A673 (cell line): Measurements from ENCODE around the gene DCP1B. TPM values are rescaled to one million over a fixed set of nuclear protein-coding genes. Genes with fewer than 3 reads are reported as not detected.

Source experiments
- BruUV-seq: library from RNA; stranded (reverse); fragments of 400-500 nt; replicated peaks from 2 replicates; lab custom pipeline; 2021; lab: Mats Ljungman, UMichigan
- CTCF ChIA-PET: fragments of 300-600 bp; sonication (Branson Sonifier 250); formaldehyde crosslinking; loops from one replicate; lab custom pipeline; 2022; ENCODE audit warnings: antibody characterized with exemption; lab: Charles Lee
- POLR2A ChIA-PET: fragments of 300-600 bp; sonication (Branson Sonifier 250); formaldehyde crosslinking; loops from one replicate; lab custom pipeline; 2022; ENCODE audit warnings: antibody characterized with exemption; ENCODE audit not compliant: low non-redundant PET; lab: Charles Lee
- DNase-seq: peaks from one replicate; pipeline ENCODE4 v3.0.0-alpha.2; 2015; ENCODE audit warnings: low spot score
- H3K27ac ChIP-seq: fragments of 200-600 bp; sonication (generic); 2 replicates; pipeline ENCODE4 v1.5.1; 2016; ENCODE audit warnings: mixed run types, low read depth, mild to moderate bottlenecking, mixed read lengths, antibody characterized with exemption, low read length; ENCODE audit not compliant: poor library complexity, severe bottlenecking
- H3K27me3 ChIP-seq: fragments of 200-600 bp; sonication (generic); replicated peaks from 2 replicates; pipeline ENCODE4 v1.6.1; 2017; ENCODE audit warnings: mixed run types, low read depth, mild to moderate bottlenecking, mixed read lengths, antibody characterized with exemption, low read length; ENCODE audit not compliant: insufficient read depth, poor library complexity
- H3K36me3 ChIP-seq: fragments of 200-600 bp; sonication (generic); 2 replicates; pipeline ENCODE4 v1.6.1; 2016; ENCODE audit warnings: mixed run types, mild to moderate bottlenecking, mixed read lengths, antibody characterized with exemption, low read length; ENCODE audit not compliant: insufficient read depth, poor library complexity, severe bottlenecking
- H3K4me1 ChIP-seq: fragments of 200-600 bp; sonication (generic); 2 replicates; pipeline ENCODE4 v1.6.1; 2017; ENCODE audit warnings: mixed run types, mild to moderate bottlenecking, mixed read lengths, antibody characterized with exemption, low read length; ENCODE audit not compliant: insufficient read depth, poor library complexity, severe bottlenecking
- H3K4me3 ChIP-seq: fragments of 200-600 bp; sonication (generic); 2 replicates; pipeline ENCODE4 v1.5.1; 2016; ENCODE audit warnings: low read depth, mixed run types, mild to moderate bottlenecking, mixed read lengths, low read length; ENCODE audit not compliant: poor library complexity, severe bottlenecking
- H3K9me3 ChIP-seq: fragments of 200-600 bp; sonication (generic); 2 replicates; pipeline ENCODE4 v1.6.1; 2016; ENCODE audit warnings: mixed run types, low read depth, mild to moderate bottlenecking, mixed read lengths, antibody characterized with exemption, low read length; ENCODE audit not compliant: poor library complexity, severe bottlenecking
- CTCF ChIP-seq: fragments of 300-800, 200-600 bp; sonication (generic); conservative IDR thresholded peaks from 2 replicates; pipeline ENCODE4 v1.5.1; 2017; ENCODE audit warnings: low read depth, mild to moderate bottlenecking, antibody characterized with exemption, low read length, moderate library complexity, mixed read lengths
- EZH2 ChIP-seq: fragments of 200-600 bp; sonication (generic); IDR thresholded peaks from 2 replicates; pipeline ENCODE4 v1.6.1; 2017; ENCODE audit warnings: borderline replicate concordance, low read depth, mild to moderate bottlenecking, mixed read lengths, antibody characterized with exemption, low read length; ENCODE audit not compliant: poor library complexity, severe bottlenecking
- intact Hi-C: fragments of 100-400 bp; cut with micrococcal nuclease; formaldehyde crosslinking; loops from one replicate; pipeline ENCODE4 v1.10.0; 2022; ENCODE audit not compliant: unreplicated experiment
- total RNA-seq: library from RNA; stranded (reverse); gene quantifications from 2 replicates; pipeline ENCODE4 v1.2.3, GENCODE V29; 2021

DCP1B gene
- total RNA-seq, 1 experiment from 2014 or later, result 8.8 TPM

GRCh38 chr12:1912580-1913376 lies 91.5 kb downstream of the DCP1B start:
- Histone ChIP-seq H3K4me3 (no peak overlapping the region), H3K4me1 (peaks cover 9% of the 10 kb centered on the region), H3K9me3 (no peaks in the 10 kb centered on the region), H3K27me3 (no peaks in the 10 kb centered on the region), H3K36me3 (no peaks in the 10 kb centered on the region), H3K27ac (no peak overlapping the region)
- DNase-seq, result no peak
- no TSS peak for BruUV-seq
- POLR2A ChIA-PET, result interaction anchor here (0.6 kb wide), 2 partner anchors 73 to 978 kb away, joined by 3 to 4 read pairs; no protein-coding TSS in a partner anchor
- CTCF ChIA-PET, result no interaction called here
- intact Hi-C loops, result no loop called here
- TF ChIP-seq CTCF, result no peak
- TF ChIP-seq EZH2, result no peak

- no peaks in the 10 kb centered on the region for H3K9me3 ChIP-seq
- TF ChIP-seq EZH2 (no peak), CTCF (no peak)
- no peak for DNase-seq
- no peaks in the 10 kb centered on the region for H3K36me3 ChIP-seq
- H3K4me1 ChIP-seq, result no peaks in the 10 kb centered on the region
- no peak overlapping the region for H3K27ac ChIP-seq
- intact Hi-C loops, result no loop called here
- H3K4me3 ChIP-seq, result no peak overlapping the region
- no peaks in the 10 kb centered on the region for H3K27me3 ChIP-seq
- POLR2A ChIA-PET, result interaction anchor here (0.6 kb wide), 1 partner anchor 72 kb away, joined by 4 read pairs; no protein-coding TSS in a partner anchor
- BruUV-seq, result no TSS peak
- CTCF ChIA-PET, result no interaction called here
Observed at GRCh38 chr12:1911598-1912575, 92.4 kb downstream of the DCP1B start.

GRCh38 chr12:1910468-1910867 lies 93.8 kb downstream of the DCP1B start:
- no TSS peak for BruUV-seq
- intact Hi-C loops, result no loop called here
- Histone ChIP-seq H3K36me3 (no peaks in the 10 kb centered on the region), H3K27ac (no peak overlapping the region), H3K4me1 (no peaks in the 10 kb centered on the region), H3K27me3 (no peaks in the 10 kb centered on the region), H3K9me3 (no peaks in the 10 kb centered on the region), H3K4me3 (no peak overlapping the region)
- DNase-seq, result no peak
- CTCF ChIA-PET, result no interaction called here
- no peak for TF ChIP-seq CTCF
- TF ChIP-seq EZH2, result no peak
- POLR2A ChIA-PET, result no interaction called here
